GM18508 (cell line): ENCODE data around the gene ADCY2.

Source experiments
- ATAC-seq: cut with Tn5 transposase; IDR thresholded peaks from one replicate; pipeline ENCODE4 v1.9.1; 2021; ENCODE audit warnings: moderate number of reproducible peaks; ENCODE audit not compliant: insufficient read depth, unreplicated experiment

ADCY2 gene

DNA sequence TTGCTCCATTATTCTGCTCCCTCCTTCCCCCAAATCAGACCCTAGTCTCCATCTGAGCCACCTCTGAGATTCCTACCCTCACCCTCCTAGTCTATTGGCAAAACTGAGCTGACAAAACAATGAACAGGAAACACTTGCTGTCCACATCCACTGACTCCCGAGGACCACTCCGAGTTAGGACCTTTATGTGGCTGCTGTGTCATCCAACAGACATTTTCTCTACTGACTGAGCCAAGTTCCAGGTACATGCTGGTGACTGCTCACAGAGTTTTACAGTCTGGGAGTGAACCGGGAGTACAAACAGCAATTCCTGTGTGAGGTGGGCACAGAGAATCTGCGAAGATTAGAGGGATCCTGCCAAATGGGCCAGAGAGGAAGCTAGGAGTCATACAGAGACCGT lies 415.8 kb downstream of the ADCY2 start:
- no peak for ATAC-seq

GRCh38 chr5:7813007-7813406 lies 417.1 kb downstream of the ADCY2 start:
- ATAC-seq, result no peak

GRCh38 chr5:7813576-7813975 lies 417.6 kb downstream of the ADCY2 start:
- ATAC-seq, result no peak

GRCh38 chr5:7814816-7815215 lies 418.9 kb downstream of the ADCY2 start:
- ATAC-seq, result no peak

GRCh38 chr5:7815892-7816534 lies 420.1 kb downstream of the ADCY2 start:
- peak; percentile 87 for ATAC-seq

GRCh38 chr5:7816535-7816901 lies 420.6 kb downstream of the ADCY2 start:
- ATAC-seq, result no peak

GRCh38 chr5:7822449-7822848 lies 426.5 kb downstream of the ADCY2 start:
- no peak for ATAC-seq

- no peak for ATAC-seq
These were observed 427.7 kb downstream of the ADCY2 start for GRCh38 chr5:7823594-7823993.

DNA sequence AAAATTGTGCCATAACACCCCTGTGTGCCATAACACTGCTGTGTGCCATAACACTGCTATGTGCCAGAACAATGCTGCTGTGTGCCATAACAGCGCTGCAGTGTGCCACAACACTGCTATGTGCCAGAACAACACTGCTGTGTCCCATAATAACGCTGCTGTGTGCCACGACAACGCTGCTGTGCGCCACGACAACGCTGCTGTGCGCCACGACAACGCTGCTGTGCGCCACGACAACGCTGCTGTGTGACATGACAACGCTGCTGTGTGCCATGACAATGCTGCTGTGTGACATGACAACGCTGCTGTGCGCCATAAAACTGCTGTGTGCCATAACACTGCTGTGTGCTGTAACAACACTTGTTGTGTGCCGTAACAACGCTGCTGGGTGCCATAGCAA lies 429.1 kb downstream of the ADCY2 start:
- ATAC-seq, result no peak

DNA sequence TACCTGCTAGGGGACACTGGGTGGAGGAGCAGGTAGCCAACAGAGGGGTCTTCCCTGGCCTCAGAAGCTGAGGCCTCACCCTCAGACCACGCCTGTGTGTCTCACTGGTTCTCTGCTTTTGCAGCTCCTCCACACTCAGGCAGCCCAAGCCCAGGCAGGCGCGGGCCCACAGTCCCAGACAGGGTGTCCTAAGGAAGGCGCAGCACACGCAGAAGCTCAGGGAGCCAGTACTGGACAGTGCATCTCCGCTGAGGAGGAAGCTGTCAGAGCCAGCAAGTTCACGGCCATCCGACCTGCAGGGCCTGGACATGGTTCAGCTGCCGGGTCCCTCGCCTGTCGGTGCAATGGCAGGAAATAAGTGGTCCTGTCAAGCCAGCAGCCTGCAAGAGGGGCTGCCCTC lies 429.7 kb downstream of the ADCY2 start:
- no peak for ATAC-seq

DNA sequence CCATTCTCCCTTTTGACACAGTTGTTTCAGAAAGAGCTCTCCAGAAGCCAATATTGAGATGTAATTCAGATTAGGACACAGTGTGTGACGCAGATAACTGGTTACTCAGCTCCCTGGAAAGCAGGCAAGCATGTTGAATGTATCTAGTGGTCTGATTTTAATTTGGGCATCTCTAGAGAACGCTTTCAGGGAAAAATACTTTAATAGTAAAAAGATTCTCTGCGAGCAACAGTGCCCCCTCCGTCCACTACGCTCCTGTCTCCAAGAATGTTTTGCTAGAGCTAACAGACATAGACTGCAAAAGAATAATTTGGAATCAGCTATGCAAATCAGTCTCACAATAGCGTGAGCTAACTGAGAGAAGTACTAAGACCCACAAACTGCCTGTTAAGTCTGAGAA lies 431.7 kb downstream of the ADCY2 start:
- no peak for ATAC-seq

DNA sequence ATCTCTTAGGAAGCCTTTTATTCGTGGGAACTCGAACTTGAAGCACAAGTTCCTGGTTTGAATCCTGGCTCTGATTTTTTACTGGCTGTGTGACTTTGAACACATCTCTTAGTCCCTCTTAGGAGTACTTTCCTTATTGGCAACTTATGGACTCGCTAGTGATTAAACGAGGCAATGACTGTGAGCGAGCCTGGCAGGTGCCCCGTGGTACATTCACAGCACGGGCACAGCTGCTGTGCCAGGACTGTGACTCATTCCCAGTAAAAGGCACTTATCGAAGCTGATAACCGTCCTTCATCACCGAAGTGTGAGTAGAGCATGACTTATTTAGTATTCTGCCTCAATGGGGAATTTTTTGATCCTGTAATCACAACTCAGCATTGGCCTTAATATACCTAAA lies 432.3 kb downstream of the ADCY2 start:
- no peak for ATAC-seq

GRCh38 chr5:7834982-7835381 lies 439.0 kb downstream of the ADCY2 start:
- ATAC-seq, result no peak

GRCh38 chr5:7837403-7837802 lies 441.5 kb downstream of the ADCY2 start:
- no peak for ATAC-seq

- no peak for ATAC-seq
These were observed 446.6 kb downstream of the ADCY2 start for GRCh38 chr5:7842531-7842930.

GRCh38 chr5:7844901-7845300 lies 449.0 kb downstream of the ADCY2 start:
- no peak for ATAC-seq

GRCh38 chr5:7845557-7845956 lies 449.6 kb downstream of the ADCY2 start:
- ATAC-seq, result no peak

DNA sequence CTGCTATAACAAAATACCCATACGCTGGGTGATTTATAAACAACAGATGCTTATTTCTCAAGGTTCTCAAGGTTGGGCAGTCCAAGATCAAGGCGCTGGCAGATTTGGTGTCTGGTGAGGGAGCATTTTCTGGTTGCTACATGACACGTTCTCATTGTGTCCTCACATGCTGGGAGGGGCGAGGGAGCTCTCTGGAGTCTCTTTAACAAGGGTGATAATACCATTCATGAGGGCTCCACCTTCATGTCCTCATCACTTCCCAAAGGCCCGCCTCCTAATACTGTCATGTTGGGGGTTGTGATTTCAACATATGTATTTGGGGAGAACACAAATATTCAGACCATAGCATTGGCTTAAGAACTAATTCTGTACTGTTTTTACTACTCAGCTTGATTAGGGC lies 450.4 kb downstream of the ADCY2 start:
- ATAC-seq, result no peak

- no peak for ATAC-seq
These were observed 452.4 kb downstream of the ADCY2 start for GRCh38 chr5:7848296-7848695.

- no peak for ATAC-seq
These were observed 453.9 kb downstream of the ADCY2 start for GRCh38 chr5:7849681-7850394.

DNA sequence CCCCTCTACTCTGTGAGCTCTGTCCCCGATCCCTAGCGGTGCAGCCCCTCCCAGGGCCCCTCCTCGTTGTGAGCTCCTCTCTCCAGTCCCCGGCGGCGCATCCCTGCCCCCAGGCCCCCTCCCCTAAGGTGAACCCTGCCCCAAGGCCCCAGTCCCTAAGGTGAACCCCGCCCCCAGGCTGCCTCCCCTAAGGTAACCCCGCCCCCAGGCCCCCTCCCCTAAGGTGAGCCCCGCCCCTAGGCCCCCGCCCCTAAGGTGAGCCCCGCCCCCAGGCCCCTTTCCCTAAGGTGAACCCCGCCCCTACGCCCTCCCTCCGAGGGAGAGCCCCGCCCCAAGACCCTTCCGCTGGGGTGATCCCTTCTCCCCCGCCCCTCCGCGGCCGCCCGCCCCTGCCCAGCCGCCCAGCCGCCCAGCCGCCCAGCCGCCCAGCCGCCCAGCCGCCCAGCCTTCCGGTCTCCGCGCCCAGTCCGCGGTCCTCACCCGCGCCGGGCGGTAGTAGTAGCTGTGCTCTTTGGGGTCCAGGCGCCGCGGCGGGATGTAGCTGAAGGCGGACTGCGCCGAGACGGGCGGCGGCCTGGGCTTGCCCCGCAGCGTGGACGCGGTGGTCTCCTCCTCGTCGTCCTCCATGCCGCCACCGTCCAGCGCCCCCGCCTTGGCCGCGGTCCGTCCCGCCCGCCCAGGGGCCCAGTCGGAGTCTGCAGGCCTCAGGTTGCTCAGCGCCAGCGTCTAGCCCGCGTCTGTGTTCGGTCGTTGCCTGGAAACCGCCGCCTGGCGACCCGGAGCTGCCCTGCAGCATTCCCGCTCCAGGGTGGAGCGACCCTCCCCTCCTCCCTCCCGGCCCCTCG lies 454.7 kb downstream of the ADCY2 start, which contains the start of gene CFAP90:
CFAP90 (minus strand) TSS at position 739 of the 845 bp plus-strand sequence; CDS start at position 627, 112 bp downstream.
- no peak for ATAC-seq
